CD4-positive, alpha-beta T cell treated with Interleukin-6 at 100 ng/mL for 8 hours (primary cell): ENCODE measurements around the gene HTR7.
"Not testable (repeated sequence)": the region's sequence is repeated elsewhere in the genome, so short reads cannot be mapped to it uniquely, and the experiment has no call there.

Experiments
- DNase-seq: peaks from one replicate; pipeline ENCODE4 v3.0.0-alpha.2; 2020; ENCODE audit warnings: mixed read lengths, low spot score

Gene HTR7

DNA sequence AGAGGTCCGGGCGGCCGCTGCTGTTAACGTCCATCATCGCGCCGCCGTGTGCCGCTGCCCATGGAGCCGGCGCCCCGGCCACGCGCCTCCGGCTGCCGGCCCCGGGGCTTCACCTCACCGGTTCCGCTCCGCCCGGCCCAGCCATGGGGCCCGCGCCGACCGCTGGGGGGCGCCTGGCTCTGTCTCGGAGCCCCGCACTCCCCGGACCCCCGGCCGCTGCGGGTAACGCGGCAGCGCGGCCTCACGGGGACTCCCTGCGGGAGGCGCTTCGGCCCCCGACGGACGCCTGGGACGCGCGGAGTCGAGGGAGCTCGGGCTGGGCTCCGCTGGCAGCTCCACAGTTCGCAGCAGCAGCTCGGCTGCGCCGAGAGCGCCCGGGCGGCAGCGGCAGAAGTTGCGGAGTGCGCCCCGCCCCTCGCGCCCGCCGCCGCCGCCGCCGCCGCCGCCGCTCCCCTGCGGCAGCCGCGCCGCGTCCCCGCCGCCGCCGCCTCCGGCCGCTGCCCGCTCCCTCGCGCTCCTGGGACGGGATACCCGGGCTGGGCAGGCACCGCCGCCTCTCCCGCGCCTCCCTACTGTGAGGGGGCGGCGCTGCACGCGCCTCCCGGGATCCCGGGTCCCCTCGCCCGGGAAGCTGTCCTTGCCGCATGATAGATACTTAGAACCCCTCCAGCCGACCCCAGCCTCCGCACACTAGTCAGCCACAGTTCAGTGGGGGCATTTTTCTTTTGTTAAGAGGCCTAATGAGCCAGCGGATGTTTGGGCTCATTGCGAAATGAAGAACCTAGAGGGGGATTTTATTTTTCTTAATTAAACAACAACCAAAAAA, at the start of gene HTR7:
HTR7 (minus strand) TSS at position 405 of the 826 bp plus-strand sequence; CDS start at position 37, 368 bp downstream.
- DNase-seq = peak; percentile 41

DNA sequence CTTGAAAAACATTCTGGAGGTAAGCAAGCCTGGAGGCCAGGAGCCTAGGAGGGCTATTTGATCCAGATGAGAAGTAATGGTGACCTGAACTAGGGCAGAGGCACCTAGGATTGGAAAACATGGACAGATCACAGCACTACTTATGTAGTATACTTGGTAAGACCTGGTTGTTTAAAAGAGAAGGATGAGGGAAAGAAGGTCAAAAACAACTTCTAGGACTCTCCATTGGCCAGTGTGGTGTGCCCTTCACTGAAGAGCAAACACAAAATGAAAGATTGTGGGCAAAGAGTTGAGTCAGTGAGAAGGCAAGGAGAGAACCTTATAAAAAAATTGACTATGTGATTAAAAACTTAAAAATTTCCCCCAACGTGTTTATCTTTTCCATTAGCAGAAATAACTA, 48.8 kb upstream of the HTR7 start:
- DNase-seq = no peak

- DNase-seq = no peak
Observed at GRCh38 chr10:90905925-90906324, 48.1 kb upstream of the HTR7 start.

DNA sequence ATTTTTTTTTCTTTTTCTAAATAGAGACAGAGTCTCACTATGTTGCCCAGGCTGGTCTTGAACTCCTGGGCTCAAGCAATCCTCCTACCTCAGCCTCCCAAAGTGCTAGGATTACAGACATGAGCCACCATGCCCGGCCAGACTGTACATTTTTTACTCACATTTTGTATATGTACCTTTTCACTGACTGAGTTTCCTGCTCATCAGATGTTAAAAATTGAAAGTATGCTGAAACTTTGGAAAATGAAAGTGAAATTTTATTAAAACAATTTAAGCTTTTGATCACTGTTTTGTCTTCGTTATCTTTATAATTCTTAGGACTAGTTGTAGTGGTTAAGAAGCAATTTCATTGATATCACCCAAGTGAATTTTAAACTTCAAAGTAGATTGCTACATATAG, 39.1 kb upstream of the HTR7 start:
- DNase-seq = not testable (repeated sequence)

GRCh38 chr10:90893190-90893589, 35.4 kb upstream of the HTR7 start:
- DNase-seq = no peak

DNA sequence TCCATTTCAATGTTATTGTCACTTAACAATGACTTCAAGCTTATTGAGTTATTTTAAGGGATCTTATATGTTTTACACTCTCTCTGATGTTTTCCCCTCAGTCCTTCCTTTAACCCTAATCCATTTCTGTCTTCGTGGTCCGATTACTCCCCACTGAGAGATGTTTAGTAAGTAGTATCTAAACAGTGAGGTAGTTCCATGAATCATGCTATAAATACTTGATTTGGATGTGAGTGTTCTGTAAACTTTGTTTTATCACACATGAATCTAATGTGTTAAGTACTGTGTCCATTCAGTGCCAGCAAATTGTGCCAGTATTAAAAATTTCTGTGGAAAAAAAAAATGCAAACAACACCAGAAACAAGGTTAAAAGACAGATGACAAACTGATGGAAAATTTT, 32.5 kb upstream of the HTR7 start:
- DNase-seq = no peak

DNA sequence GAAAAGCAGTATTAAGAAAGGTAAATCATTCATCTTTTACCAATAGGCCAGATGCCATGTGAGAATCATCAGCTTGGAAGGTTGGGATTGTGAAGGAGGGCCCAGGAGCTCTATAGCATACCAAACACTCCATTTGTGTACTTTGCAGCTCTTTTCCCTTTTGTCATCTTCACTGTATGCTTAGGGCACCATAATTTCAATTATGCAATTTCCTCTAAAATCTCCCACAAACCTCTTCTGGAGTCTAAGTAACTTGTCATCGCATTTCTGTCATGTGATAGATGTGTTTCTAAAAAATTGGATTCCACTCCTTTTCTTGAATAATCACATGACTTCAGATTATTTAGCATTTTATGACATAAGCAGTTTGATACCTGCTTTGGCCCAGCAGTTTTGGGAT, 31.8 kb upstream of the HTR7 start:
- DNase-seq = no peak

- no peak for DNase-seq
Observed at GRCh38 chr10:90888387-90888786, 30.5 kb upstream of the HTR7 start.

GRCh38 chr10:90887555-90887954, 29.7 kb upstream of the HTR7 start:
- no peak for DNase-seq

GRCh38 chr10:90885176-90885575, 27.3 kb upstream of the HTR7 start:
- no peak for DNase-seq

DNA sequence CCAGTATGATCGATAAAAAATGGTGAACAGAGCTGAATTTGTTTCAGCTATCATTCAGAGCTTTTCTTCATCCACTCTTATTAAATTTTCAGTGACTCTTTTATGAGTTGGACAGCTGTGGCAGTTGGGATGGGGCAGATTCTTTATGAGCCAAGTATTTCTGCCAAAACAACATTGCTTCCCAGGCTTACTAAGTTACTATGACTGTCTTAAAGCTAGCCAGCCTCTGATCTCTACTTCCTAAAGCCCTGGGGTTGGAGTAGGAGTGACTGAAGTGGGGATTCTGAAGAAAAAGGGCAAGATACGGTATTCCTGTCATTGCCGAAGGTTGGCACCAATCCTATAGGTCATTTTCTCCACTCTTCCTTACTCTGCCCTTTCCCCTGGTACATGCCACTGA, 26.6 kb upstream of the HTR7 start:
- DNase-seq = no peak

GRCh38 chr10:90880059-90880719, 22.4 kb upstream of the HTR7 start:
- peak; percentile 12 for DNase-seq

GRCh38 chr10:90879062-90879461, 21.2 kb upstream of the HTR7 start:
- DNase-seq = no peak

GRCh38 chr10:90872648-90873020, 14.8 kb upstream of the HTR7 start:
- DNase-seq = no peak

DNA sequence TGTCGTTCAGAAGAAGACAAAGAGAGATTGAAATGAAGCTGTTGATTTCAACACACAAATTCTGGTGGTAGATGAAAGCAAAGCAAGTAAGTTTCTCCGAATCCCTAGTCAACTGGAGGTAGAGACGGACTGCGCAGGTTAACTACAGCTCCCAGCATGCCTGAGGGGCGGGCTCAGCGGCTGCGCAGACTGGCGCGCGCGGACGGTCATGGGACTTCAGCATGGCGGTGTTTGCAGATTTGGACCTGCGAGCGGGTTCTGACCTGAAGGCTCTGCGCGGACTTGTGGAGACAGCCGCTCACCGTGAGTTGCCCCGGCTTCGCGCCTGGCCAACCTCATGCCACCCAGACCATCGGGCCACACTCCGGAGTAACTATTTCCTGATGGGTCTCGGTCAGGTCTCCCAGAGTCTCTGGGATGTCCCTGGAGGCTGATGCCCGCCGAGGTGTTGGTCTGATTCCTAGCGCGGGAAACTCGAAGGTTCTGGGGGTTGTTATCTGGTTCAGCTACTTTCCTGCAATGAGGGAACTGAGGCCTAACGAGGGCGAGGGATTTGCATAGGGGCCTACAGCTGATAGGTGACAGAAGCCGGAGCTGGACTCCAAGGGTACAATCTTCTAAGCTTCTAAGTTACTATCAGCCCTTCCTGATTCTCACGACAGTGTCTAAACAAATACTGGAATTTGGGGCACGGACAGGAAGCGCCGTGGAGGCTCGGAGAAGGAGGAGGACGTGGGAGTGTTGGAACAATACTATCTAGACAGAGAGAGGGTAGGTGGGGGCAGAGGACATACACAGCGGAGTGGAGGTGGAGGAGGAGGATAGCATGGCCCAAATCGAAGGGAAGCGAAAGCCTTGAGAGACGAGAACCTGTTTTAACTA, 14.2 kb upstream of the HTR7 start, which contains the start of gene RPP30:
RPP30 (plus strand) TSS at position 209 of the 882 bp plus-strand sequence; CDS start at position 222, 13 bp downstream.
- peak; percentile 75 for DNase-seq

DNA sequence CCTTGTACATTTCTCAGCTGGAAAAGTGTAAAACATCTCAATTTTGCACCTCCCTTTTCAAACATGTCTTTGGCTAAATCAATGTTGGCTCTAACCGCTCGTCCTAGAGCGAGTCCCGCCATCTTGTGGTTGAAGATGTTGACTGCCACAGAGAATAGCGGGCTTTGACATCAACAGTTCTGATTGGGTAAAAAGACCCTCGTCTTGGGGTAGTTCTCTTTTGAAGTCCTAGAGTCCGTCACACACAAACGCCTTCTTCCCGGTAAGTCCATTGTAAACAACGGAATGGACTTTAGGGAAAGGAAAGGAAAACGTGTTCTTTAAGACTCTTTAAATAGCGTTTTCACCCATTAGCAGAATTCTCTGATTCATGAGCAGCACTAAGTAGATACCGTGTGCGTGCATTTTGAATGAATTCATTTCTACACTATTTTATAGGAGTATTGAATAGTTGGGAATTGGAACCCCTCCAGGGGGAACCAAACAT, 13.5 kb upstream of the HTR7 start:
- DNase-seq = peak; percentile 40

- DNase-seq = no peak
Observed at GRCh38 chr10:90866050-90866598, 8.3 kb upstream of the HTR7 start.

- DNase-seq = no peak
Observed at GRCh38 chr10:90865401-90865800, 7.6 kb upstream of the HTR7 start.

GRCh38 chr10:90862908-90863514, 5.2 kb upstream of the HTR7 start:
- DNase-seq = no peak

DNA sequence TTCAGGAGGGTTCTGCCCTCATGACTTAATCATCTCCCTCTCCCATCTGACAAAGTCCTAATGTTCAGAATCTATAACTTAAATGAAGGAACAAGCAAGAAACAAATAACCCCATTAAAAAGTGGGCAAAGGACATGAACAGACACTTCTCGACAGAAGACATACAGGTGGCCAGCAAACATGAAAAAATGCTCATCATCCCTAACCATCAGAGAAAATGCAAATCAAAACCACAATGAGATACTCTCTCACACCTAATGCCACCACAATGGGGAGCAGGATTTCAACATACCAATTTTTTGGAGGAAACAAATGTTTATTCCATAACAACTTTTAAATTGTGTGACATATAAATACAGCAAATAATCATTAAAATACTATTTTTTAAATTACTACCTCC, 3.0 kb upstream of the HTR7 start:
- DNase-seq = no peak

GRCh38 chr10:90859321-90859751, 1.5 kb upstream of the HTR7 start:
- no peak for DNase-seq
